ENCODE measurements around the gene MAP1B.

DNA sequence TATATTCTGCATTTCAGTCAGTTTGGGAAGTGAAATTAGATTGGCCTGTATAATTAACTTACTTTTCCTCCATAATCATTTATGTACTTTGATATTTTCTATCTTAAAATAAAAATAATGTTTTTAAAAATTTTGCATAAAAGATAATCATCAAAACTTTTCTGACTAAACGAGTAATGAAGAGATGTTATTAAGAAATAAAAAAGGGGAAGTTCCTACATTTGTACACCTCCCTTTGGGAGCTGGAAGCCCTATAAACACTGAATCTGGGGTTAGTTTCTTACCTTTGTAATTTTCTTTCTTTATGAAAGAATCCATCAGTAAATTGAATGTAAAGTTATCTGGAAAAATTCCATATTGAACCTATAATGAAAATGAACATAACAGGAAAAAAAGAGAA lies 126.6 kb downstream of the MAP1B start:
- TF ChIP-seq, protein P1, sequence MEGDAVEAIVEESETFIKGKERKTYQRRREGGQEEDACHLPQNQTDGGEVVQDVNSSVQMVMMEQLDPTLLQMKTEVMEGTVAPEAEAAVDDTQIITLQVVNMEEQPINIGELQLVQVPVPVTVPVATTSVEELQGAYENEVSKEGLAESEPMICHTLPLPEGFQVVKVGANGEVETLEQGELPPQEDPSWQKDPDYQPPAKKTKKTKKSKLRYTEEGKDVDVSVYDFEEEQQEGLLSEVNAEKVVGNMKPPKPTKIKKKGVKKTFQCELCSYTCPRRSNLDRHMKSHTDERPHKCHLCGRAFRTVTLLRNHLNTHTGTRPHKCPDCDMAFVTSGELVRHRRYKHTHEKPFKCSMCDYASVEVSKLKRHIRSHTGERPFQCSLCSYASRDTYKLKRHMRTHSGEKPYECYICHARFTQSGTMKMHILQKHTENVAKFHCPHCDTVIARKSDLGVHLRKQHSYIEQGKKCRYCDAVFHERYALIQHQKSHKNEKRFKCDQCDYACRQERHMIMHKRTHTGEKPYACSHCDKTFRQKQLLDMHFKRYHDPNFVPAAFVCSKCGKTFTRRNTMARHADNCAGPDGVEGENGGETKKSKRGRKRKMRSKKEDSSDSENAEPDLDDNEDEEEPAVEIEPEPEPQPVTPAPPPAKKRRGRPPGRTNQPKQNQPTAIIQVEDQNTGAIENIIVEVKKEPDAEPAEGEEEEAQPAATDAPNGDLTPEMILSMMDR (conservative IDR thresholded peaks at IDR 0.05 in 1 of 2, IDR thresholded peaks at IDR 0.05 in 1 of 2; ENCODE audit: extremely low read depth in 1 of 2, insufficient read depth in 1 of 2, low read depth in 1 of 2, low read length in 2 of 2), result no peak
- no peak for TF ChIP-seq EZH2 (IDR thresholded peaks at IDR 0.05; ENCODE audit: borderline replicate concordance, low read length)

Data from mammary epithelial cell (primary cell).